Vagina (tissue), 2 donors: Measurements from ENCODE around the gene MARCHF3.

Experiments
- CTCF ChIP-seq, 3 experiments: fragments of 450-650 bp in 2 of 3; fragments of 200-600 bp in 1 of 3; sonication (generic) in 1 of 3; IDR thresholded peaks; one replicate each; pipeline ENCODE4 v1.5.1; 2017 to 2019; ENCODE audit warnings: antibody characterized with exemption in 3 of 3, mild to moderate bottlenecking in 2 of 3, moderate library complexity in 2 of 3
- POLR2A ChIP-seq, 2 donors: fragments of 450-650 bp; IDR thresholded peaks; one replicate each; pipeline ENCODE4 v1.6.1; 2017; ENCODE audit warnings: antibody characterized with exemption in 2 of 2, mild to moderate bottlenecking in 2 of 2, moderate library complexity in 2 of 2
- POLR2AphosphoS5 ChIP-seq, 2 donors: sonication (generic); formaldehyde crosslinking; IDR thresholded peaks; one replicate each; pipeline ENCODE4 v1.9.0; 2017; ENCODE audit warnings: antibody characterized with exemption in 2 of 2, mild to moderate bottlenecking in 2 of 2, low read depth in 1 of 2; ENCODE audit not compliant: insufficient read depth in 1 of 2

- TF ChIP-seq POLR2AphosphoS5 (IDR thresholded peaks at IDR 0.05; ENCODE audit: insufficient read depth in 1 of 2, low read depth in 1 of 2) (no peak), POLR2A (IDR thresholded peaks at IDR 0.05) (no peak), CTCF (IDR thresholded peaks at IDR 0.05) (no peak)
Observed at GRCh38 chr5:126973193-126973592, 57.2 kb downstream of the MARCHF3 start.
